Hepatocyte (in vitro differentiated cells): ENCODE measurements around the gene HSFX3.

ENCODE experiments used
- CTCF ChIP-seq: fragments of 200-600 bp; sonication (generic); IDR thresholded peaks from 2 replicates; pipeline ENCODE4 v1.5.1; 2016; ENCODE audit warnings: antibody characterized with exemption, mild to moderate bottlenecking; ENCODE audit not compliant: poor library complexity
- EZH2 ChIP-seq: fragments of 200-600 bp; sonication (generic); IDR thresholded peaks from 2 replicates; pipeline ENCODE4 v1.6.1; 2016; ENCODE audit warnings: antibody characterized with exemption, mild to moderate bottlenecking, borderline replicate concordance
- EZH2phosphoT487 ChIP-seq: fragments of 200-600 bp; sonication (generic); IDR thresholded peaks from one replicate; pipeline ENCODE4 v1.6.1; 2018; ENCODE audit warnings: antibody characterized with exemption, mild to moderate bottlenecking, low read depth, moderate library complexity; ENCODE audit not compliant: unreplicated experiment, severe bottlenecking

GRCh38 chrX:149563359-149563758 is 13.6 kb upstream of the HSFX3 start:
- no peak for TF ChIP-seq CTCF
- TF ChIP-seq EZH2 = no peak
- TF ChIP-seq EZH2phosphoT487 = no peak
